Stimulated activated CD8-positive, alpha-beta memory T cell treated with anti-CD3 and anti-CD28 coated beads, Interleukin-7, amount 100 ng/mL, for 4 hours (primary cell): ENCODE measurements around the gene MCM9.
"Not testable (repeated sequence)": the region's sequence is repeated elsewhere in the genome, so short reads cannot be mapped to it uniquely, and the experiment has no call there.

Experiments
- DNase-seq, 2 donors: peaks; one replicate each; pipeline ENCODE4 v3.0.0-alpha.2; 2020; ENCODE audit warnings: low read depth in 2 of 2

Gene MCM9

GRCh38 chr6:118768904-118769325 is 166.0 kb downstream of the MCM9 start:
- DNase-seq, result no peak

GRCh38 chr6:118768441-118768840 is 166.5 kb downstream of the MCM9 start:
- no peak for DNase-seq

DNA sequence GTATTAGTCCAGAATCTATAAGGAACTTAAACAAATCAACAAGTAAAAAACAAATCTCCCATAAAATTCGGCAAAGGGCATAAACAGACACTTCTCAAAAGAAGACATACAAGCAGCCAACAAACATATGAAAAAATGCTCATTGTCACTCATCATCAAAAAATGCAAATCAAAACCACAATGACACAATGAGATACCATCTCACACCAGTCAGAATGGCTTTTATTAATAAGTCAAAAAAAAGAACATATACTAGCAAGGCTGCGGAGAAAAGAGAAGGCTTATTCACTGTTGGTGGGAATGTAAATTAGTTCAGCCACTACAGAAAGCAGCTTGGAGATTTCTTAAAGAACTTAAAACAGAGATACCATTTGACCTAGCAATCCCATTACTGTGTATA is 169.6 kb downstream of the MCM9 start:
- not testable (repeated sequence) for DNase-seq

DNA sequence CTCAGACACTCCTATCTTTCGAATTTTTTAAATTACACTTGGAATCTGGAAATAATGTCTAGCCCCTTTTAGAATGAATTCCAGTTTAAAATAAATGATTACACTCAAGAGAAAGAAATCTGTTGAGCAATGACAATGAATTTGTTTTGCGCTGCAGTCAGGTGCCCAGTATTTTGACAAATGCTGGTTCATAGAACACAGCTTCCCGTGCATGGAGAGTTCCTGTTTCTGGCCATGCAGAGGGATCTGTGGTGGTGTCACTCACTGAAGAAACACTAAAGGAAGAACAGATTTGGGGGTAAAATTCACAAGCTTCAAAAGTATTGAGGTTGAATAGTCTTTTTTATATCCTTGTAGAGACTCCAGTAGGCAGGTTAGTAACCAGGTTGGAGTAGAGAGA is 170.2 kb downstream of the MCM9 start:
- DNase-seq, result no peak
